HepG2 (cell line): ENCODE measurements around the gene TMEM80.

Experiments used
- CEBPB ChIP-seq: IDR thresholded peaks from 2 replicates; pipeline ENCODE4 v1.6.1; 2011; ENCODE audit warnings: low read depth, low read length, improper control_type of control experiment, borderline replicate concordance
- U2AF2 ChIP-seq: fragments of 200-400 bp; formaldehyde crosslinking; IDR thresholded peaks from 2 replicates; pipeline ENCODE4 v1.6.1; 2017; ENCODE audit warnings: low read depth, mild to moderate bottlenecking, low read length

- TF ChIP-seq U2AF2, result no peak
- TF ChIP-seq CEBPB, result no peak
These were observed 52.4 kb downstream of the TMEM80 start for GRCh38 chr11:748007-748359.
